Mesothelial cell of epicardium (in vitro differentiated cells): ENCODE data around the gene PHLDB3. TPM values are rescaled to one million over a fixed set of nuclear protein-coding genes. Genes with fewer than 3 reads are reported as not detected.

Experiments
- DNase-seq, 2 experiments: peaks; one replicate each; pipeline ENCODE4 v3.0.0; 2021; ENCODE audit warnings: low spot score in 2 of 2; ENCODE audit not compliant: unreplicated experiment in 2 of 2
- H3K27ac Mint-ChIP-seq: 2 replicates; pipeline ENCODE4 v1.8.0; 2021; ENCODE audit warnings: mixed read lengths
- H3K27me3 Mint-ChIP-seq: 2 replicates; pipeline ENCODE4 v1.8.0; 2021; ENCODE audit warnings: low read depth, mixed read lengths
- H3K36me3 Mint-ChIP-seq: 2 replicates; pipeline ENCODE4 v1.8.0; 2021; ENCODE audit warnings: mixed read lengths
- H3K4me1 Mint-ChIP-seq: 2 replicates; pipeline ENCODE4 v1.8.0; 2021; ENCODE audit warnings: mixed read lengths
- H3K4me3 Mint-ChIP-seq: 2 replicates; pipeline ENCODE4 v1.8.0; 2021; ENCODE audit warnings: mild to moderate bottlenecking, moderate library complexity, mixed read lengths
- H3K9me3 Mint-ChIP-seq: 2 replicates; pipeline ENCODE4 v1.8.0; 2021; ENCODE audit warnings: mixed read lengths
- total RNA-seq: library from RNA; stranded (reverse); gene quantifications from 3 replicates; pipeline ENCODE4 v1.2.1, GENCODE V29; 2021
- TF ChIP-seq, protein P1 (sequence below): fragments of 200-600 bp; sonication (generic); IDR thresholded peaks from one replicate; pipeline ENCODE4 v1.5.0; 2021; ENCODE audit warnings: antibody characterized with exemption; ENCODE audit not compliant: unreplicated experiment

The PHLDB3 gene
- total RNA-seq, 1 donor from 2014 or later: 31.4 TPM

DNA sequence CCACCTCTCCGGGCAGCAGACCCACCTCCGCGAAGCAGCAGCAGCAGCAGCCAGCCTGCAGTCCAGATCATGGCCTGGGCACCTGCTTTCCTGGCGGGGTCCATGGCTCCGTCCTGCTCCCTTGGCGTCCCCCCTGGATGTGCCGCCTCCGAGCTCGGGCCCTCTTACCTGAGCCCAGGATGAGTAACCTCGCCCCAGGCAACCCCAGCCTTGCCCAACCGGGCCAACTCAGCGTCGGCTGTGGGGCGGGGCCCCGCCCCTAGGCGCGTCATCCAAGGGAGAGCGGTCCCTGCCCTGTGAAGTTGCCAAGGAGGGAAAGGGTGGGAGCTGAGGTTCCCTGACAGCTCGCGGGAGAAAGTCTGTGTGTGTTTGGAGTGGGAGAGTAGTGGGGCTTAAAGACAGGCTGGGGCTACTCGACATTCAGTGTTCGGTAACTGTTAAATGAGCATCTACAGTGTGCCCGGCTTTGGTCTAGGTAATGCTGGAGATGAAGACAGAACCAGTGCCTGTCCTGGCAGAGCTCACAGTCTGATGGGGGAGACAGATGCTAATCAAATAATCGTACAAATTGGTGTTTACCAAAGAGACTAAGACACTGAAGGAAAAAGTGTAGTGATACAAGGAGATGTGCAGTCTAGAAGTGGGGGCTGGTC is 39.0 kb downstream of the PHLDB3 start, which contains the start of gene LYPD3:
Gene LYPD3 (minus strand): TSS at position 141 of the 653 bp plus-strand sequence. CDS start 37 bp downstream, at position 104.
- Mint-ChIP-seq H3K27me3 (peaks cover 30% of the 10 kb centered on the region), H3K27ac (peak within 1 kb of the TSS; percentile 67), H3K4me1 (peaks cover 8% of the 10 kb centered on the region), H3K4me3 (peak within 1 kb of the TSS; percentile 92), H3K9me3 (no peaks in the 10 kb centered on the region), H3K36me3 (peaks cover 6% of the 10 kb centered on the region)
- TF ChIP-seq, protein P1, sequence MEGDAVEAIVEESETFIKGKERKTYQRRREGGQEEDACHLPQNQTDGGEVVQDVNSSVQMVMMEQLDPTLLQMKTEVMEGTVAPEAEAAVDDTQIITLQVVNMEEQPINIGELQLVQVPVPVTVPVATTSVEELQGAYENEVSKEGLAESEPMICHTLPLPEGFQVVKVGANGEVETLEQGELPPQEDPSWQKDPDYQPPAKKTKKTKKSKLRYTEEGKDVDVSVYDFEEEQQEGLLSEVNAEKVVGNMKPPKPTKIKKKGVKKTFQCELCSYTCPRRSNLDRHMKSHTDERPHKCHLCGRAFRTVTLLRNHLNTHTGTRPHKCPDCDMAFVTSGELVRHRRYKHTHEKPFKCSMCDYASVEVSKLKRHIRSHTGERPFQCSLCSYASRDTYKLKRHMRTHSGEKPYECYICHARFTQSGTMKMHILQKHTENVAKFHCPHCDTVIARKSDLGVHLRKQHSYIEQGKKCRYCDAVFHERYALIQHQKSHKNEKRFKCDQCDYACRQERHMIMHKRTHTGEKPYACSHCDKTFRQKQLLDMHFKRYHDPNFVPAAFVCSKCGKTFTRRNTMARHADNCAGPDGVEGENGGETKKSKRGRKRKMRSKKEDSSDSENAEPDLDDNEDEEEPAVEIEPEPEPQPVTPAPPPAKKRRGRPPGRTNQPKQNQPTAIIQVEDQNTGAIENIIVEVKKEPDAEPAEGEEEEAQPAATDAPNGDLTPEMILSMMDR: no peak
- DNase-seq: no peak

DNA sequence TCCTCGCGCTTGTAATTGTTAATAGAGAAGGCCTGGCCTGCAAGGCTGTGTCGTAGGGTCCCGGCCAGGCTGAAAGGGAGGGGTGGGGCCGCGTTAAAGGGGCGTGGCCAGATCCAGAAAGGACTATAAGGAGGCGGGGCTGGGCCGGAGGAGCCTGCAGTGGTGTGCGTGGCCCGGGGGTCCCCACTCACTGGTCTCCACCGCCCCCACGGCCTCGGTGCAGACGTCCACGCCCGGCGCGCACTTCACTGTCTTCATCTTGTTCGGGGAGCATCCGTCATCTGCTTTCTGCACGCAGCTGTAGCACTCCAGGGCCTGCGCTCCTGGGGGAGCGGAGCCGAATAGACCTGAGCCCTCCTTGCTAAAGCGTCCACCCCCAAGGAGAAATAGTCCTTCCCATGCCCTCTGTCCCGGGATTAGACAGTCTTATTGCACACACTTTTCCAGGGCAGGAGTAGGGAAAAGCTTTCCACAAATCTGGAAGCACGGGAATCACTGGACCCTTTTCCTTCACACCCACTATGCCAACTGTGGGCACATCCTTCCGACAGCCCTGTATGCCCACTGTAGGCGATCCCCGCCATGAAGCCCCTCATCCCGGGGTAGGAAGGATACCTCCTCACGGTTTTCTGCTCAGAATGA is 40.3 kb downstream of the PHLDB3 start:
- Mint-ChIP-seq H3K4me1 (peaks cover 5% of the 10 kb centered on the region), H3K4me3 (peak overlapping the region; percentile 92), H3K36me3 (peaks cover 6% of the 10 kb centered on the region), H3K27me3 (peaks cover 33% of the 10 kb centered on the region), H3K27ac (peak overlapping the region; percentile 95), H3K9me3 (no peaks in the 10 kb centered on the region)
- DNase-seq: peak; percentile 42 to 73
- TF ChIP-seq, protein P1: no peak

DNA sequence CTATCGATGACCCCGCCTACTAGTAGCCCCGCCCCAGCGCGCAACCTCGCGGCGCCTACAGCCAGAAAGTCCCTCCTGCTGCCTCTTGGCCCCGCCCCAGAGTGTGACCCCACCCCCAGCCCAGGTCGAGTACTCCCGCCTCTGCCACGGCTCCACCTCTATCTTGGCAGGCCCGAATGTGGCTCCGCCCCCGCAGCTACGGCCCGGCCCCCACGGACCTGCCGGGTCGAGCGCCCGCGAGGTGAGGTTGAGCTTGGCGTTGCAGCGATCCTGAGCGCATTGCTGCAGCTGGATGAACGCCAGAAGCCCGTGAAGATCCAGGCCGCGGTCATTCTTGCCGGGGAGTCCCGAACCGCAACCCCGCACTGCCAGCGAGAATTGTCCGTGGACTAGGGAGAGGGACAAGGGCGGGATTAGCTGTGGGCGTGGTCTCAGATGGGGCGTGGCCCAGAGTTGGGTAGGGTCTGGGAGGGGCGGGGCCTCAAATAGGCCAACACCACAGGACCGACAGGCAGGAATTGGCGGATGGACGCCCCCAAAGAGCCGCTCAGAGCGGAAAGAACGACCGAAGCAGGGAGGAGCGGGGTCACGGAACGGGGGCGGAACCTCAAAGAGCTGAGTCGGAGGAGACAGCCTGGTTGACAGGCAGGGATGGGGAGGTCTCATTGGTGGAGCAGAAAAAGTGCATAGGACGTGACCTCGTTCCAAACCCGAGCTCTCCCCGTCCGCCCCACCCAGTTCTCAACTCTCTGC is 41.0 kb downstream of the PHLDB3 start:
- peaks cover 6% of the 10 kb centered on the region for H3K36me3 Mint-ChIP-seq
- peaks cover 33% of the 10 kb centered on the region for H3K27me3 Mint-ChIP-seq
- peaks cover 5% of the 10 kb centered on the region for H3K4me1 Mint-ChIP-seq
- H3K4me3 Mint-ChIP-seq: peak overlapping the region; percentile 92
- H3K27ac Mint-ChIP-seq: peak overlapping the region; percentile 95
- TF ChIP-seq, protein P1: no peak
- no peaks in the 10 kb centered on the region for H3K9me3 Mint-ChIP-seq
- peak; percentile 90 to 94 for DNase-seq

DNA sequence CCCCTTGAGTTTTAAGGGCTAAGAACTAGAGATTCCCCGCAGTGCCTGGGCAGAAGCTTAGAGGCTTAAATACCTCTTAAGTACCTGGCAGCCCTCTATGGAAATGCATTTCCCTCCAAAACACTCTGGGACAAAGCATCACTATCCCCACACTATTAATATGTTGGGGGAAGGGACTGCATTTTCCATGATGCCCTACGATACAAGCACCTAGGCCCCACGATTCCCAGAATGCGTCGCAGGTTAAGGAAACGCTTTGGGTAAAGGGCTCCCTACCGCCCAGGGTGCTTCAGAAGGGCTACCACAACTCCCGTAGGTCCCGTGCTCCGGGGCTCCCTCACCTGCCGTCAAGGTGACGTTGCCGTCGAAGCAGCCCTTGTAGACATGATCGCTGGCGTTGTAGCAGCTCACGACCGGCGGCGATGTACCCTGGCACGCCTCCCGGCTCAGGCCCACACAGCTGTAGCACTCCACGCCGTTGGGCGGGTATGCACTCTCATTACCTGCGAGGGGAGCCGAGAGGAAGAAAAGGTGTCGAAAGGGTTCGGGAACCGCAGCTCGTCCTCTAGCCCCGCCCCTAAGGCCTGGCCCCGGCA is 41.7 kb downstream of the PHLDB3 start:
- Mint-ChIP-seq H3K36me3 (peaks cover 6% of the 10 kb centered on the region), H3K27me3 (peaks cover 33% of the 10 kb centered on the region), H3K4me1 (peaks cover 5% of the 10 kb centered on the region), H3K9me3 (no peaks in the 10 kb centered on the region), H3K27ac (peak overlapping the region; percentile 95), H3K4me3 (peak overlapping the region; percentile 92)
- no peak for DNase-seq
- TF ChIP-seq, protein P1: no peak

DNA sequence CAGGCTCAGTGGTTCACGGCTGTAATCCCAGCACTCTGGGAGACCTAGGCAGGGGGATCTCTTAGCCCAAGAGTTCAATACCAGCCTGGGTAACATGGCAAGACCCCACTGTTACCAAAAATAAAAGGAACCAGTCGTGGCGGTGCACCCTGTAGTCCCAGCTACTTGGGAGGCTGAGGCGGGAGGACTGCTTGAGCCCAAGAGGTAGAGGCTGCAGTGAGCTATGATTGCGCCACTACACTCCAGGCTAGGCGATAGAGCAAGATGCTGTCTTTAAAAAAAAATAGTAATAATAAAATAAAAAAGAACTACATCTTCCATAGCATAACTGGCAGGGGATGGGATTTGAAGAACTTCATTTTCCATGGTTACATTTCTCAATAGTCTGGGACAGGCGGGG is 42.2 kb downstream of the PHLDB3 start:
- Mint-ChIP-seq H3K4me3 (peak overlapping the region; percentile 92), H3K27me3 (peaks cover 35% of the 10 kb centered on the region), H3K4me1 (peaks cover 5% of the 10 kb centered on the region), H3K36me3 (peaks cover 6% of the 10 kb centered on the region), H3K9me3 (no peaks in the 10 kb centered on the region), H3K27ac (peak overlapping the region; percentile 95)
- DNase-seq: no peak
- TF ChIP-seq, protein P1: no peak
